Calu3 (cell line): Measurements from ENCODE around the gene CST8. TPM values are rescaled to one million over a fixed set of nuclear protein-coding genes. Genes with fewer than 3 reads are reported as not detected.

Source experiments
- BruUV-seq: library from RNA; stranded (reverse); fragments of 400-500 nt; replicated peaks from 2 replicates; lab custom pipeline; 2021; lab: Mats Ljungman, UMichigan
- CTCF ChIA-PET: fragments of 300-600 bp; sonication (Branson Sonifier 250); formaldehyde crosslinking; loops from one replicate; lab custom pipeline; 2022; ENCODE audit warnings: antibody characterized with exemption; lab: Charles Lee
- DNase-seq: peaks from one replicate; pipeline ENCODE4 v3.0.0; 2022
- H3K27ac Mint-ChIP-seq: one replicate; pipeline ENCODE4 v1.8.0; 2022; ENCODE audit warnings: mixed read lengths; ENCODE audit not compliant: unreplicated experiment
- H3K27me3 Mint-ChIP-seq: one replicate; pipeline ENCODE4 v1.8.0; 2022; ENCODE audit warnings: mixed read lengths; ENCODE audit not compliant: unreplicated experiment
- H3K36me3 Mint-ChIP-seq: one replicate; pipeline ENCODE4 v1.8.0; 2022; ENCODE audit warnings: mild to moderate bottlenecking, moderate library complexity, mixed read lengths; ENCODE audit not compliant: insufficient read depth, unreplicated experiment
- H3K4me1 Mint-ChIP-seq: one replicate; pipeline ENCODE4 v1.8.0; 2022; ENCODE audit warnings: mild to moderate bottlenecking, low read depth, mixed read lengths; ENCODE audit not compliant: unreplicated experiment
- H3K4me3 Mint-ChIP-seq: one replicate; pipeline ENCODE4 v1.8.0; 2022; ENCODE audit warnings: mild to moderate bottlenecking, low read depth, moderate library complexity, mixed read lengths; ENCODE audit not compliant: unreplicated experiment
- H3K9me3 Mint-ChIP-seq: one replicate; pipeline ENCODE4 v1.8.0; 2022; ENCODE audit warnings: low read depth, mixed read lengths; ENCODE audit not compliant: unreplicated experiment
- CTCF ChIP-seq: fragments of 200-600 bp; IDR thresholded peaks from one replicate; pipeline ENCODE4 v1.8.0; 2022; ENCODE audit warnings: antibody characterized with exemption; ENCODE audit not compliant: unreplicated experiment
- intact Hi-C: fragments of 100-400 bp; cut with micrococcal nuclease; formaldehyde crosslinking; loops from one replicate; pipeline ENCODE4 v1.10.0; 2022; ENCODE audit not compliant: unreplicated experiment
- total RNA-seq: library from RNA; stranded (reverse); gene quantifications from 2 replicates; pipeline ENCODE4 v1.2.3, GENCODE V29; 2022

Gene CST8
- total RNA-seq, 1 experiment from 2014 or later = not detected

DNA sequence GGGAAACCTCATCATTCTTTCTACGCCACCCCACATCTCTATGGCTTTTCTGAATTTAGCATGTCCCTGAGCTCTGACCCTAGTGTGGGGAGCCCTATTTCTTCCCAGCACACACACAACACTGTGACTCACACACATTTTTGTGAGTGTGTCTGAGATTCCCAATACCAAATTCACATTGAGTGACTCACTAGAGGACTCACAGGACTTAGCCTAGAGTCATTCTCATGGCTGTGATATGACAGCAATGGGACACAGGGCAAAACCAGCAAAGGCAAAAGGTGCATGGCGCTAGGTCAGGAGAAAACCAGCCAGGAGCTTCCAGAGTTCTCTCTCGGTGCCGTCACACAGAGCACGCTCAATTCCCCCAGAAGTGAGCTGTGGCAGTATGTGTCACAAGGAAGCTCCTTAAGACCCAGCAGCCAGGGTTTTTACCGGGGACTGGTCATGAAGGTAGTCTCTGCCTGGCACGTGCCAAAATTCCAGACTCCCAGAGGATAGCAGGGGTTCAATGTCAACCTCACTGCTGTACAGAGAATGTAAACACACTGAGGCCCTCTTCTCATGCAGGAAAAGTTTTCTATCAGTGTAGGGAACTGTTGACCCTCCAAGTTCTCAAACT lies 45.2 kb upstream of the CST8 start:
- H3K4me1 Mint-ChIP-seq = no peaks in the 10 kb centered on the region
- no peak for DNase-seq
- no peaks in the 10 kb centered on the region for H3K36me3 Mint-ChIP-seq
- BruUV-seq = no TSS peak
- no peak for TF ChIP-seq CTCF
- CTCF ChIA-PET = no interaction called here
- H3K27me3 Mint-ChIP-seq = peaks cover 6% of the 10 kb centered on the region
- intact Hi-C loops = no loop called here
- no peaks in the 10 kb centered on the region for H3K9me3 Mint-ChIP-seq
- no peak overlapping the region for H3K4me3 Mint-ChIP-seq
- no peak overlapping the region for H3K27ac Mint-ChIP-seq

DNA sequence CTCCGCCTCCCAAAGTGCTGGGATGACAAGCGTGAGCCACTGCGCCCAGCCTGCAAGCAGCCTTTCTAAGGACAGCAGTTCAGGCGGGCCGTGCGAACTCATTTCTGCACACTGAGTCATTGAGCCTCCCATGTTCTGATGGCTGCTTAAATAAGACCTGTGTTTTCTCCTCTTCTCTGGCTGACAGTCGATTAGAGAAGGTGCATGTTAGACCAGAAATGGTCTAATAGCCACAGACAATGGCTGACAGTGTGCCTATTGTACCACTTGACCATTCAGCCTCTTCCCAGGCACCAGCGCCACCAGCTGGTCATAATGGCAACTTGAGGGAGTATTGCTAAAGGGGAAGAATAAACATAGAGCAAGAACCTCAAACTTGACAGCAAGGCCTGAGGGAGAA lies 44.4 kb upstream of the CST8 start:
- intact Hi-C loops = no loop called here
- CTCF ChIA-PET = no interaction called here
- Mint-ChIP-seq H3K27ac (no peak overlapping the region), H3K27me3 (peaks cover 14% of the 10 kb centered on the region), H3K4me3 (no peak overlapping the region), H3K9me3 (no peaks in the 10 kb centered on the region), H3K36me3 (no peaks in the 10 kb centered on the region), H3K4me1 (no peaks in the 10 kb centered on the region)
- no peak for TF ChIP-seq CTCF
- no peak for DNase-seq
- no TSS peak for BruUV-seq

DNA sequence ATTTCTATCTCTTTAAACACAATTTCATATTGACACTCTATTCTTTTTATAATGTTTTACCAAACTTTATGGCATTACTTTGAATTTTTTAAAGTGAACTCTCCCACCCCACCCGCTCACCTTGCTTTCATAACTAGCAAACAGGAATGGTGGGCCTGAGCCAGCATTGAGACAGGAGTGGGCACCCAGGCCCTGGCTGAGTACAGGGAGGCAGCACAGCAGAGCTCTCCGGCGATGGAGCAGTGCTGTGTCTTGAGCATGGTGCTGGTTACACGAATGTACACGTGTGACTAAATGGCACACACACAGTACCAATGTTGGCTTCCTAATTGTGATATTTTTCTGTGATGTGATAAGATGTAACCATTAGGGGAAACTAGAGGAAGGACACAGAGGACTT lies 42.8 kb upstream of the CST8 start:
- CTCF ChIA-PET = no interaction called here
- no peak for TF ChIP-seq CTCF
- peaks cover 14% of the 10 kb centered on the region for H3K27me3 Mint-ChIP-seq
- no peak for DNase-seq
- no peaks in the 10 kb centered on the region for H3K9me3 Mint-ChIP-seq
- no peak overlapping the region for H3K27ac Mint-ChIP-seq
- intact Hi-C loops = no loop called here
- H3K36me3 Mint-ChIP-seq = no peaks in the 10 kb centered on the region
- no peak overlapping the region for H3K4me3 Mint-ChIP-seq
- no TSS peak for BruUV-seq
- no peaks in the 10 kb centered on the region for H3K4me1 Mint-ChIP-seq

GRCh38 chr20:23449421-23449820 lies 41.5 kb upstream of the CST8 start:
- BruUV-seq = no TSS peak
- no peaks in the 10 kb centered on the region for H3K36me3 Mint-ChIP-seq
- H3K4me1 Mint-ChIP-seq = no peaks in the 10 kb centered on the region
- peaks cover 14% of the 10 kb centered on the region for H3K27me3 Mint-ChIP-seq
- CTCF ChIA-PET = no interaction called here
- no peak for TF ChIP-seq CTCF
- H3K27ac Mint-ChIP-seq = no peak overlapping the region
- no peak overlapping the region for H3K4me3 Mint-ChIP-seq
- H3K9me3 Mint-ChIP-seq = no peaks in the 10 kb centered on the region
- DNase-seq = no peak
- intact Hi-C loops = no loop called here
